ENCODE measurements around the gene STON1.

Gene STON1

GRCh38 chr2:48586433-48586832 lies 56.5 kb downstream of the STON1 start:
- Histone ChIP-seq H3K9me3 (ENCODE audit: insufficient read depth, low read length) (no peaks in the 10 kb centered on the region), H3K4me2 (ENCODE audit: low read depth, low read length, poor library complexity, severe bottlenecking) (no peak overlapping the region), H3K27me3 (ENCODE audit: low read length) (no peaks in the 10 kb centered on the region), H3K79me2 (ENCODE audit: insufficient read depth, low read length) (no peaks in the 10 kb centered on the region), H3K36me3 (ENCODE audit: low read length) (no peaks in the 10 kb centered on the region), H3K4me3 (ENCODE audit: insufficient read depth, low read length, poor library complexity, severe bottlenecking) (no peak overlapping the region), H3K9me2 (replicated peaks; ENCODE audit: insufficient read depth, low read length) (no peaks in the 10 kb centered on the region), H3K9ac (ENCODE audit: low read length) (no peak overlapping the region), H2AFZ (ENCODE audit: low read depth, low read length, severe bottlenecking) (no peak overlapping the region), H3F3A (ENCODE audit: insufficient read depth) (no peaks in the 10 kb centered on the region), H3K27ac (ENCODE audit: low read depth, low read length) (no peak overlapping the region), H4K20me1 (ENCODE audit: low read depth, low read length) (no peaks in the 10 kb centered on the region)
- TF ChIP-seq CTCF (IDR thresholded peaks at IDR 0.05; ENCODE audit: insufficient read depth, low read length, poor library complexity, severe bottlenecking) (no peak), EZH2phosphoT487 (conservative IDR thresholded peaks at IDR 0.05; ENCODE audit: low read length) (no peak)

GRCh38 chr2:48587560-48587959 lies 57.6 kb downstream of the STON1 start:
- Histone ChIP-seq H2AFZ (ENCODE audit: low read depth, low read length, severe bottlenecking) (no peak overlapping the region), H3K27ac (ENCODE audit: low read depth, low read length) (no peak overlapping the region), H3K79me2 (ENCODE audit: insufficient read depth, low read length) (no peaks in the 10 kb centered on the region), H3K9me3 (ENCODE audit: insufficient read depth, low read length) (no peaks in the 10 kb centered on the region), H3K27me3 (ENCODE audit: low read length) (no peaks in the 10 kb centered on the region), H3F3A (ENCODE audit: insufficient read depth) (no peaks in the 10 kb centered on the region), H3K4me3 (ENCODE audit: insufficient read depth, low read length, poor library complexity, severe bottlenecking) (no peak overlapping the region), H3K9ac (ENCODE audit: low read length) (no peak overlapping the region), H3K36me3 (ENCODE audit: low read length) (no peaks in the 10 kb centered on the region), H3K4me2 (ENCODE audit: low read depth, low read length, poor library complexity, severe bottlenecking) (no peak overlapping the region), H4K20me1 (ENCODE audit: low read depth, low read length) (no peaks in the 10 kb centered on the region), H3K9me2 (replicated peaks; ENCODE audit: insufficient read depth, low read length) (no peaks in the 10 kb centered on the region)
- TF ChIP-seq EZH2phosphoT487 (conservative IDR thresholded peaks at IDR 0.05; ENCODE audit: low read length) (no peak), CTCF (IDR thresholded peaks at IDR 0.05; ENCODE audit: insufficient read depth, low read length, poor library complexity, severe bottlenecking) (no peak)

- Histone ChIP-seq H3K36me3 (ENCODE audit: low read length) (no peaks in the 10 kb centered on the region), H4K20me1 (ENCODE audit: low read depth, low read length) (no peaks in the 10 kb centered on the region), H3K4me3 (ENCODE audit: insufficient read depth, low read length, poor library complexity, severe bottlenecking) (no peak overlapping the region), H3K9me2 (replicated peaks; ENCODE audit: insufficient read depth, low read length) (no peaks in the 10 kb centered on the region), H3F3A (ENCODE audit: insufficient read depth) (no peaks in the 10 kb centered on the region), H3K9me3 (ENCODE audit: insufficient read depth, low read length) (no peaks in the 10 kb centered on the region), H3K27ac (ENCODE audit: low read depth, low read length) (no peak overlapping the region), H2AFZ (ENCODE audit: low read depth, low read length, severe bottlenecking) (no peak overlapping the region), H3K79me2 (ENCODE audit: insufficient read depth, low read length) (no peaks in the 10 kb centered on the region), H3K4me2 (ENCODE audit: low read depth, low read length, poor library complexity, severe bottlenecking) (no peak overlapping the region), H3K9ac (ENCODE audit: low read length) (no peak overlapping the region), H3K27me3 (ENCODE audit: low read length) (no peaks in the 10 kb centered on the region)
- no peak for TF ChIP-seq CTCF (IDR thresholded peaks at IDR 0.05; ENCODE audit: insufficient read depth, low read length, poor library complexity, severe bottlenecking)
- no peak for TF ChIP-seq EZH2phosphoT487 (conservative IDR thresholded peaks at IDR 0.05; ENCODE audit: low read length)
Observed at GRCh38 chr2:48587961-48588360, 58.0 kb downstream of the STON1 start.
